UCSD-AML1 (cell line): ENCODE data around the gene GNG7.
"Not testable (repeated sequence)": the region's sequence is repeated elsewhere in the genome, so short reads cannot be mapped to it uniquely, and the experiment has no call there.

Experiments
- DNase-seq: peaks from one replicate; lab custom pipeline; 2025; ENCODE audit not compliant: unreplicated experiment; lab: John Stamatoyannopoulos, UW

Gene GNG7

GRCh38 chr19:2476451-2477140 lies 225.9 kb downstream of the GNG7 start:
- DNase-seq = peak; percentile 65

DNA sequence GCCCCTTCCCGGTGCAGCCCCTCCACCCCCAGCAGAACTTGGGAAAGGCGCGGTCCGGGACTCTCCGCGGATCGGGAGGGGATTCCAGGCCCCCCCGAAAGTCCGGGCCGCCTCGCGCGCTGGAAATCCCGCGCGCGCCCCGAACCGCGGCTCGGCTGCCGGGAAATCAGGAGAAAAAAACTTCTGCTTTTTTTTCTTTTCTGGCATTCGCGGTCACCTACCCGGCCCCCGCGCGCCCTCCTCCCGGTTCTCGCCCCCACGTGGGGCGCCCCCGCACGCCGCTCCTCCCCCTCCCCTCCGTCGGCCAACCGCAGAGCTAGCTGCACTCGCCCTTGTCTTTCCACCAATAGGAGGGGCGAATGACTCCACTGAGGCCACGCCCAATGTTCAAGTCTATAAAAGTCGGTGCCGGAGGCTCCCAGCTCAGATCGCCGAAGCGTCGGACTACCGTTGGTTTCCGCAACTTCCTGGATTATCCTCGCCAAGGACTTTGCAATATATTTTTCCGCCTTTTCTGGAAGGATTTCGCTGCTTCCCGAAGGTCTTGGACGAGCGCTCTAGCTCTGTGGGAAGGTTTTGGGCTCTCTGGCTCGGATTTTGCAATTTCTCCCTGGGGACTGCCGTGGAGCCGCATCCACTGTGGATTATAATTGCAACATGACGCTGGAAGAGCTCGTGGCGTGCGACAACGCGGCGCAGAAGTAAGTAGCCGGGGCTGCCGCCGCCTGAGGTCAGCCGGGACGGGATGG lies 226.6 kb downstream of the GNG7 start, which contains the start of gene GADD45B:
Gene GADD45B, plus strand, starts transcription at position 426 of the 749 bp plus-strand sequence. Its CDS starts 232 bp downstream, at position 658.
- peak; percentile 96 for DNase-seq

DNA sequence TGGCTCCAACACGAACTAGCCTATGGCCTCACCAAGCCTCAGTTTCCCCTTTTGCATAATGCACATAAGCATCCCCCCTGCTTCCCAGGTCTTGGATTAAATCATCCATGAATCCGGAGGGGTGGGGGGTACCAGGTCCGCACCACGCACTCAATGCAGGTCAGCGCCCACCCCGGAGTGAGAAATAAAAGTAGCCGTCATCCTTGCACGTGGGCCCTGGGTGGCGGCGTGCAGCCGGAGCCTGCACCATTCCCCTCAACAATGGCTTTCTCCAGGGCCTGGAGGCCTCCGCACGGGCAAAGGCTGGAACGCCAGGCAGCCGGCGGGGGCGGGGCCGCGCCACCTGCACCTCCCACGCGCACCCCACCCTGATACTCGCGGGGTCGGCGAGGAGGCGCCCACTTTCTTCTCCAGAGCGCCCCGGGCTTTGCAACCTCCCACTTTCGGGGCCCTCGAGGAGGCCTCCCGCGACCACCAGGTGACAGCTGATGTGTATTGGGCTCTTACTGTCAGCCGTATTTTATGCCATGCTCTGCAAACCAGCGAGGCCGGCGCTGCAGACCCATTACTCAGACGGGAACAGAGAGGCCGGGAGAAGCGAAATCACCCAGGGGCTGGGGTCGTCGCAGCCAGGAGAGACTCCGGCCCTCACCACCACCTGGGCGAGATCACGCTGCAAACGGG lies 227.3 kb downstream of the GNG7 start:
- peak; percentile 65 for DNase-seq

GRCh38 chr19:2474232-2475017 lies 228.1 kb downstream of the GNG7 start:
- DNase-seq = peak; percentile 88

- not testable (repeated sequence) for DNase-seq
These were observed 232.6 kb downstream of the GNG7 start for GRCh38 chr19:2469915-2470200.

DNA sequence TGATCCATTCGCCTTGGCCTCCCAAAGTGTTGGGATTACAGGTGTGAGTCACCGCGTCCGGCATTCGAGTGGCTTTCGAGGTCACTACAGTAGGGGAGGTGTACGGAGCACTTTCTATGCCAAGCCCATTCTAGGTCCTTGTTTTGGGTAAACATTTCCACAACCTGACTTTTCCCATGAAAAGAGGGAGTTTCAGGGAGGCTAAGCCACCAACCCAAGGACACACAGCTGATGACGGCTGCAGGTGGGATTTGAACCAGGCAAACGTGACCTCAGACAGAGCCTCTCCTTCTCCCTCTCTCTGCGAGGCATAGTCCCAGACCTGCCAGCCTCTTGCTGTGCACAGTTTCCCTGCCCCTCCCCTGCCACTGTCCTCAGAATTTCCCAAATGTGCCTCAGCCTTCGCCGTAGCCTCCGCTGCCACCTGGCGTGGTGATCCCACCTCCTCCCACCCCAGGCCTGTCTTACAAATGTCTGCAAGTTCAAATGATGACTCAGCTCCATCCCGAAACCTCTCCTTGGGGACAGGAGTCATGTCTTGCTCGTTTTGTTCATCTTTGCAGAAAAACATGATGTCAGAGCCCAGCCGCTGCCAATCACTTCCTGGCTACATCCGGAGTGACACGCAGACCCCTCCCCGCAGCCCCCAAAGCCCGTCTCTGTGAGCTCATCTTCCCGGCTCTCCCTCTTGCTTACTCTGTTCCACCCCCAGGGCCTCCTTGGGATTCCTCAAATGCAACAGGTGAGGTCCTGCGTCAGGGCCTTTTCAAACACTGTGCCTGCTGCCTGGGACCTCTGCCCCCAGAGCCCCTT lies 233.2 kb downstream of the GNG7 start:
- DNase-seq = peak; percentile 22

GRCh38 chr19:2468596-2468995 lies 233.9 kb downstream of the GNG7 start:
- no peak for DNase-seq

DNA sequence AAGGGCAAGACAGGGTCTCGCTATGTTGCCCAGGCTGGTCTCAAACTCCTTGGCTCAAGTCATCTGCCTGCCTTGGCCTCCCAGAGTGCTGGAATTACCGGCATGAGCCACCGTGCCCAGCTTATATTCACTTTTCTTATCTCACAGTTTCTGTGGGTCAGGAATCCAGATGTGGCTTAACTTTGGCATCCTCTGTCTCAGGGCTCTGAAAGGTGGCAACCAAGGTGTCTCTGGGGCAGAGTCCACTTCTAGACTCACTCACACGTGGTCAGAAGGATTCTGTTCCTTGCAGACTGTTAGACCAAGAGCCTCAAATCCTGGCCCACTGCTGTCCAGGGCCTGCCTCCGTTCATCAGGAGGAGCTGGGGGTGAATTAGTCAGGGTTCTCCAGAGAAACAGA lies 238.1 kb downstream of the GNG7 start:
- DNase-seq = no peak

DNA sequence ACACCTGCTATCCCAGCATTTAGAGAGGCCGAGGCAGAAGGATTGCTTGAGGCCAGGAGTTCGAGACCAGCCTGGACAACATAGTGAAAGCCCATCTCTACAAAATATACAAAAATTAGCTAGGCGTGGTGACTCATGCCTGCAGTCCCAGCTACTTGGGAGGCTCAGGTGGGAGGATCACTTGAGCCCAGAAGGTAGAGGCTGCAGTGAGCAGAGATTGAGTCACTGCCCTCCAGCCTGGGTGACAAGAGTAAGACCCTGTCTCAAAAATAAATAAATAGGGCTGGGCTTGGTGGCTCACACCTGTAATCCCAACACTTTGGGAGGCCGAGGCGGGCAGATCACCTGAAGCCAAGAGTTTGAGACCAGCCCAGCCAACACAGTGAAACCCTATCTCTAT lies 238.8 kb downstream of the GNG7 start:
- DNase-seq = not testable (repeated sequence)

- DNase-seq = no peak
These were observed 239.7 kb downstream of the GNG7 start for GRCh38 chr19:2462635-2463421.

DNA sequence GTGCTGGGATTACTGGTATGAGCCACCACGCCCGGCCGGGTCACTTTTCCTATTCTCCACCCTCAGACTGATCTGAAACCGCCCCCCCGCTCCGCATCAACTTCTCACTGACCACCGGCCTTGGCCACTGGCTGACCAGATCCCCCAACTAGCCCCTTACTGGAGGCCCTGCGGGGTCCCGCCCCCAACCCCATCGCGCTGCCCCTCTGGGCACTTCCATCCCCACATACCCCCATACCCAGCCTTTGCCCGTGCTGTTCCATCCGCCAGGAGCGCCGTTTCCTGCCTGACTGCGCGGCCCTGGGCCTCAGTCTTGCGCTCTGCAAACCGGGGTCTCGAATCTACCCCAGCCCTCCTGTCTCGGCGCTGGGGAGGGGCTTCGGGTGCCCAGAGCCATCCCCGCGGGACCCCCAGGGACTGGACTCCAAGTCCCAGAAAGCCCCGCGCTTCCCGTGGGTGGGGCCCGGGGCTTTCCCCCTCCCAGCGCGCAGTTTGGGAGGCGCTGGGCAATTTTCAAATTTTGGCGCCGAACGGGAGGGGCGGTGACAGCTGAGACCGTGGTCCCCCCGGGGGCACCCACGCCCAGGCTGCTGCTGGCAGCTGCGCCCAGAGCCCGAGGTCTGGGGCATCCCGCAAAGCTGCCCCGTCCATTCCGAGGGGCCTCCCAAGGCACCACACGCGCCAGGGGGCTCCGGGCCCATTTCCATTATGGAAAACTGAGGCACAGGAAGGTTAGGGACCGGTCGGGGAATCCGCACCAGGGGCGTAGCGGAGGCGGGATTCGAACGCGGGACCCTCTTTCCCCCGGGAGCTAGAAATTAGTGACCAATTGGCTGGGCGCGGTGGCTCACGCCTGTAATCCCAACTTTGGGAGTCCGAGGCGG lies 240.5 kb downstream of the GNG7 start:
- DNase-seq = no peak
